ENCODE data around the gene FNDC11.

DNA sequence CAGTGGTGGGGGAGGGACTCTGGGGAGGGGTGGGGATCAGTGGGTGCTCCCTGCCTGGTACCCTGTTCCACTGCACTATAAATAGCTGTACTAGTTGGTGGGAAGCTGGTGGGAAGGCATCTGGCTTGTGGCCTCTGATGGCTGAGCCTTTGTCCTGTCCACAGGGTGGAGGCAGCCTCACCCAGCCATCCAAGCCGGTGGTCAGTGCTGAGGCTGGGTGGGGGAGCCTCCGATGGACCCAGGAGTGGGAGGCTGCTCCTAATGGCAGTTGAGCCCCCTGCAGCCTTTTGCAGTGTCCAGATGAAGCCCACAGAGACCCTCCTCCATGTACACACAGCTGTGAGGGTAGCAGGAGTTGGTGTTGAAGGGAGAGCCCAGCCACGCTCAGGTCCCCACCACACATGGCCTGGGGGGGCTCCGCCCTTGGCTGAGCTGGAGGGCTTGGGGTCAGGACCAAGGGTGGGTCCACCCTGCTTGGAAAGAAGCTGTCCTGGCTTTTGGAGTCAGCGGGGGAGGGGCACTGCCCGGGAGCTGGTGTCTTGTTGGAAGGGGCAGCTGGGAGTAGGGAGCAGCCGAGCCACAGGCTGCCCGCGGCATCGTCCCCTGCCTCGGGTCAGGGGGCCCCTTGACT, 30.9 kb upstream of the FNDC11 start:
- TF ChIP-seq POLR2AphosphoS5 (IDR thresholded peaks at IDR 0.05; ENCODE audit: borderline replicate concordance, low read depth, low read length) (no peak), EZH2 (IDR thresholded peaks at IDR 0.05) (no peak), FOXP2 (optimal IDR thresholded peaks at IDR 0.05; ENCODE audit: control extremely low read depth, extremely low read length, insufficient read depth) (no peak)

Measured in SK-N-MC (cell line).